Measurements from ENCODE around the gene CGN.
"Not testable (repeated sequence)": the region's sequence is repeated elsewhere in the genome, so short reads cannot be mapped to it uniquely, and the experiment has no call there.

CGN gene

DNA sequence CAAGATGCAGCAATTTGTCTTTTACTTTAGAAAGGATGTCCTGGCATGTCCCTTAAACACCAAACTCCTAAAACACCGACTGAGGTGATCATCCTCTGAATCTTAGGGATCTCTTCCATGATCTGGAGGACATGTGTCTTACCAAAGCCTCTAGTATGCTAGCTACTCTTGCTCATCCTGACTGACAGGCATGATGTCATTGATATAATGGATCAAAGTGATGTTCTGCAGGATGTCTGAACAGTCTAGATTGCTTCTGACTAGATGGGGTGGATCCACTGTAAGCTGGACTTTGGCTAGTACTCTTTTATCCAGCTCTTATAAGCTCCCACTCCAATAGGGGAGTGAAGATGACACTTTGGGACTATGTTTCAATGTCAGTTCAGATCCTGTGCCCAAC lies 11.3 kb upstream of the CGN start:
- FAIRE-seq = no peak

DNA sequence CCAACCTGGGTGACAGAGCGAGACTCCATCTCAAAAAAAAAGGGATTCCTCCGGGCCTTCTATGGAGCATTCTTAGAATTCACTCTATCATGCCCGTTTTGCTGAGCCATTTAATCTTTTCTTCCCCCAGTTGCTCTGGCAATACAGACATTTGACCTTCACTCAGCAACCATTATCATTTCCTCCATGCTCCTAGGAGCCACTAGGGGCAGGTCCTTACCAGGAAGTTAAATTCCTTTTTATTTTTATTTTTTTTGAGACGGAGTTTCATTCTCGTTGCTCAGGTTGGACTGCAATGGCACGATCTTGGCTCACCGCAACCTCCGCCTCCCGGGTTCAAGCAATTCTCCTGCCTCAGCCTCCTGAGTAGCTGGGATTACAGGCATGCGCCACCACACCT lies 9.7 kb upstream of the CGN start:
- no peak for FAIRE-seq

- no peak for FAIRE-seq
Observed at GRCh38 chr1:151502035-151502700, 9.0 kb upstream of the CGN start.

DNA sequence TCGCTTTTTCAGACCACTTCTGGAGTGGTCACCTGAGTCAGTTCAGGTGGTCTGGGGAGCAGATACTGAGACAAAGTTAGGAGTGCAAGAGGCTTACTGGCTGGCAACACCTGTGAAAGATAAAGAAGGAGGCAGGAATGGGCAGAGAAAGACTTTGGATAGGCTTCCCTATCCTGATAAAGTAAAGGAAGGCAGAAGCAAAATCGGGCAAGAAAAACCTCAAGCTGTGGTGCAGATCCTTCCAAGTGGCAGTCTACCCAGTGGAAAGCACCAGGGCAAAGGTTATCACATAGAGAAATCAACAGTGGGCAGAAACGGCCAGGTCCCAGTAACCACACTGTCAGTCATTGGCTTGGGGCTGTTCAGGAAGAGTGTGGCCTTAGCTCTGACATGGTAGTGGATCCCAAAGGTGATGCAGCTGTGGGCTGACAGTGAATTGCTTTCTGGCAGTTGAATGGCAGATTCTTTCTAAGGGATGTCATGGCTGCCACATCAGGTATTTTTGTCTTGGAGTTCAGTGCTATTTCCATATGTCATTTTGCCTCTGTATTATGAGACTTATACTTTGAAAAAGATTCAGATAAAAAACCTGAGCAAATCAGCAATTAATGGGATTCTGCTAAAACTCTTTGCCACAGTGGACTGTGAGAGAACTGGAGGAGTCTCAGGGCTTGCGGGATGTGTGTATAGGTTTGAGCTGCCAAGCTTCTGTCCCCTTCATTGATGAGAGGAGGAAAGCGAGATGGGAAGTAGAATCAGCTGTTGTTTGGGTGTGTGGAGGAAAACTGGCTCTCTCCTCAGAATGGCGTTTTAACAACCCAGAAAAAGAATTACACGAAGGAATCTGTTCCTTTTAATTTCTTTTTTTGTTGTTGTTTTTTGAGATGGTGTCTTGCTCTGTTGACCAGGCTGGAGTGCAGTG lies 8.1 kb upstream of the CGN start:
- FAIRE-seq = no peak

DNA sequence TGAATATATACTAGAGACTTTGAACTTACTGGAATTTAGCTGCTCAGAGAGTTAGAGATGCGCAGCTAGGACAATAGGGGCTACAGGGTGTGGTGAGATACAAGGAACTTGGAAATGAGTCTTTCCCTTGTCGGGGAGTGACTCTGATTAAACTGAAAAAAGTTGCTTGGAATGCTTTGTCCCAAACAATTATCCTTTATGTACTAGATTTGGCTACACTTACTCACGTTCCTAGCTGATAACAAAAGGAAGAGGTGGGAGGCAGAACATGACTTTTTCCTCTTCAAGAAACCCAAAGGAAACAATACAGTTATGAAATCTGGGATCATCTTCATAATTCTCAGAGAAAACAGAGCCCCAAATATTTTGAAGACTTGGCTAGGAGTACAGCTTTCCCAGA lies 6.9 kb upstream of the CGN start:
- no peak for FAIRE-seq

DNA sequence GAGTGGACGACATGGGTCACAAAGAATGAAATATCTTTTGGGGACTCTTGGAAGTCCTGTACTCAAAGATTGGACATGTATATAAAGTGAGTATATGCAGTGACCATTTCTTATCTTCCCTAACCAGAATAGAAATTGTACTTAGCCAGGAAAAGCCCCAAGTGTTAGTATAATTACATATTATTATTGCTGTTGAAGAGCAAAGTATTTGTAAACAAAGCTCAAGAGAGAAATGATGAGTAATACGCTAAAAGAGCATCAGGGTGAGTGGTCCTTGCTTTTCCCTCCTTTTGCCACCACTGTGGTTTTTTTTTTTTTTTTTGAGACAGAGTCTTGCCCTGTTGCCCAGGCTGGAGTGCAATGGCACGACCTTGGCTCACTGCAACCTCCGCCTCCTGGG lies 6.4 kb upstream of the CGN start:
- FAIRE-seq = no peak

- no peak for FAIRE-seq
Observed at GRCh38 chr1:151508833-151509232, 2.4 kb upstream of the CGN start.

GRCh38 chr1:151509350-151510019 lies 1.7 kb upstream of the CGN start:
- no peak for FAIRE-seq

GRCh38 chr1:151510020-151510405 lies 1.2 kb upstream of the CGN start:
- no peak for FAIRE-seq

DNA sequence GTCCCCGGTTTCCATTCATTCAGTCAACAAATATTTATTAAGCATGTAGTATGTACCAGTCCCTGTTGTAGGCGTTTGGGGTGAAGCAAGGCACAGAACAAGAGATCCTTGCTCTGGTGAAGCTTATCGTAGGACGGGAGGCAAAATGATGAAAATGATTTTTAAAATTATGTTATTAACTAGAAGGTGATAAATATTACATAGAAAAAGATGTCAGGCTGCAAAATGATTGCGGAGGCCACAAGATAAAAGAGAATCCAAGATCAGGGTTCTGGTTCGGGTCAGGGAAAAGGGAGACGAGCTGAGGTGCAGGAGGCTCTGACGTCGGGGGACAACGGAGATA lies 602 bp upstream of the CGN start:
- FAIRE-seq = no peak

- no peak for FAIRE-seq
Observed at GRCh38 chr1:151511636-151512215, 539 bp downstream of the CGN start.

GRCh38 chr1:151512326-151512725 lies 1.1 kb downstream of the CGN start:
- FAIRE-seq = no peak

GRCh38 chr1:151512801-151513625 lies 1.8 kb downstream of the CGN start:
- no peak for FAIRE-seq

DNA sequence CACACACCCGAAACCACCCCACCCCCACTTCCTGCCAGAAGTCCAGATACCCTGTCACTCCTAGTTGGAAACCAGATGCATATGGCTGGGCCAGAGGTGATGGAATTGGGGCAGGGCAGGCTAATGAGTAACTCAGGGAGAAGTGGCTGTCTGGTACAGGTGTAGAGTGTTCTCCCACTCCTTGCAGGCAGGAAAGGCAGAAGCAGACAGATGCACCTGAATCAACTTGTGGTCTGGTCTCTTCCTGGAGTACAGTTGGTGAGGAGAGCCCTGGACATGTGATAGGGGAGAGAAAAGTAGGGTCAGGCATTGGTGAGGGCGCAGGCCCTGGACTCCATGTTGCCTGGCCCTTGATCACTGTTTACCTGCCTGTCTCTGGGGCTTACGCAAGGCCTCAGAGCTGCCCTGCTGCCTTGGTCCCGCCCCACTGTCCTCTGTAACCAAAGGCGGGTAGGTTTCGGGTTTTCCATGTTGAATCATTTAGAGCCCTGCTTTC lies 2.5 kb downstream of the CGN start:
- no peak for FAIRE-seq

DNA sequence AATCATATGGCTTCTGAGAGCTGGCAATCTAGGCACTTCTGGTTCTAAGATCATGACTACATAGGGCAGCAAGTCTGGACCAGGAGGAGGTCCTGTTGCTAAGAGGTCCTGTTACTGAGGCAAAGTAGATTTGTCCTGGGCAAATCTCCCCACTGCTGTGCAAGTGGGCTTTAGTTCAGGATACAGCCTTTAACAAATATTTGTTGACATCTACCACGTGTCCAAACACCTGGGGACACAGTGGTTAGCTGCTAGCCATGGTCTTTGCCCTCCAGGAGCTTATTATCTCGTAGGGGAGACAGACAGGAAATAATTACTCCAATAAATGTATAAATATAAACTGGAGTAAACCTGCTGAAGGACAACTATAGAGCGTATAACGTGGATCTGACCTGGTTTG lies 3.2 kb downstream of the CGN start:
- no peak for FAIRE-seq

GRCh38 chr1:151515265-151515664 lies 4.1 kb downstream of the CGN start:
- FAIRE-seq = no peak

DNA sequence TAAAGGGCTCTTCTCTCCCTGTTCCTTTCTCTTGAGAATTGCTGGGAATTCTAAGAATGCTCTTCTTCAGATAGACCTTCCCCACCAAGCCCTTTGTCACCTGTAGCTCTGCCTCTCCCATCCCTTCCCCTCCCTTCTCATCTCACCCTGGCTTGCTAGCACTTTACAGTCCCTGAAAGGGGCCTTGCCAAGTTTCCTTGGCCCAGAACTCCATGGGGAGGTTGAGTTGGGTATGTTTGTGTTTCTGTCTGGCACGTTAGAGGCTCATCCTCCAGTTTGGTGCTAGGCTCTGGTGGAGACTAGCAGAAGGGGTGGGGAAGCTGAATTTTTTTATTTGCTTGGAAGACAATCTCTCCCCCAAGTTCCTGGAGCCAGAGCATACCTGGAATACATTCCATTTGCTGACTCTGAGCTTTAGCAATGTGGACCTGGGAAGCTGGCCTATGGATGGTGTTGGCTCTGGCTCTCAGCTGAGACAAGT lies 4.9 kb downstream of the CGN start:
- FAIRE-seq = no peak

DNA sequence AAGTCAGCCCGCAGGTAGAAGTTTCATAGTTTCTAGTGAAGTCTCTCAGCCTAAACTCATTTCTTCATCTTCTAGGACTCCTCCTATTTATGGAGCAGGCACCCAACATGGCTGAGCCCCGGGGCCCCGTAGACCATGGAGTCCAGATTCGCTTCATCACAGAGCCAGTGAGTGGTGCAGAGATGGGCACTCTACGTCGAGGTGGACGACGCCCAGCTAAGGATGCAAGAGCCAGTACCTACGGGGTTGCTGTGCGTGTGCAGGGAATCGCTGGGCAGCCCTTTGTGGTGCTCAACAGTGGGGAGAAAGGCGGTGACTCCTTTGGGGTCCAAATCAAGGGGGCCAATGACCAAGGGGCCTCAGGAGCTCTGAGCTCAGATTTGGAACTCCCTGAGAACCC lies 7.2 kb downstream of the CGN start:
- FAIRE-seq = no peak

- FAIRE-seq = no peak
Observed at GRCh38 chr1:151518936-151519335, 7.7 kb downstream of the CGN start.

- FAIRE-seq = no peak
Observed at GRCh38 chr1:151519667-151520066, 8.5 kb downstream of the CGN start.

DNA sequence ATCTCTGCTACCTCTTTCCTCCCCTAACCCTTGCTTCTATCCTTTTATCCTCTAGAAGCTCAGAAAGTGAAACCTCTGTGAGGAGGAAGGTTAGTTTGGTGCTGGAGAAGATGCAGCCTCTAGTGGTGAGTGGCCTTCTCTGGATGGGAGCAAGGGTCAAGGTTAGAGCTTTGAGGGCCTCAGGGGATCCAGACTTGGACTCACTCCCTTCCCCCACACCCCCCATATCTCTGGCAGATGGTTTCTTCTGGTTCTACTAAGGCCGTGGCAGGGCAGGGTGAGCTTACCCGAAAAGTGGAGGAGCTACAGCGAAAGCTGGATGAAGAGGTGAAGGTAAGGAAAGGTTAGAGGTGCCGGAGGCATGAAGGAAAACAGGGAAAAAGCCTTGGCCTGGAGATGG lies 9.2 kb downstream of the CGN start:
- FAIRE-seq = no peak

- FAIRE-seq = not testable (repeated sequence)
Observed at GRCh38 chr1:151522427-151522826, 11.2 kb downstream of the CGN start.

All from G401.6 (cell line).